GM10248 (cell line): Measurements from ENCODE around the gene WDR18.

Experiments
- CTCF ChIA-PET: fragments of 300-600 bp; sonication (Branson Sonifier 250); formaldehyde crosslinking; extraction: SDS; loops from one replicate; lab custom pipeline; 2021; ENCODE audit warnings: antibody characterized with exemption; lab: Yijun Ruan, JAX
- POLR2A ChIA-PET: fragments of 350-650 bp; sonication (Branson Sonifier 250); formaldehyde crosslinking; extraction: SDS; loops from one replicate; lab custom pipeline; 2020; ENCODE audit warnings: antibody characterized with exemption; lab: Yijun Ruan, JAX
- DNase-seq: peaks from one replicate; pipeline ENCODE4 v3.0.0; 2012; ENCODE audit errors: extremely low spot score
- TF ChIP-seq, protein P1 (sequence below): IDR thresholded peaks from 2 replicates; pipeline ENCODE4 v1.5.1; 2012; ENCODE audit warnings: mild to moderate bottlenecking, low read depth; ENCODE audit errors: extremely low read depth, missing control alignments, control extremely low read depth

The WDR18 gene

DNA sequence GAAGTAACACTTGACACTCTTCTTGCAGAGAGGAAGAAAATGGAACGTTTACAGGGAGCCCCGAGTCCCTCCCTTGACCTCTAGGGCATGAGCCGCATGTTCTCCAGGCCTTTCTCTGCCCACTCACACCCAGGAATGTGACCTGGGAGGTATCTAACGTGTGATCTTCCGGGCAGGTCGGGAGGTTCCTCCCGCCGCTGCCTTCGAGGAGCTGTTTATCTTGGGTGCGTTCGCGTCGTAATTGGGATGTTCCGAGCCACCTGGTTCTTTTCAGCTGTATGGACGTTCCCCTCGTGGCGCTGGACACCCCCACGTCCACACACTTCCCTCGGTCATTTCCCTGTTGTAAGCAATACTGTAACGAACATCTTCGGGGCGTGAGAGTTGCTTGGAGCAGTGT lies 44.7 kb upstream of the WDR18 start:
- ChIA-PET POLR2A (interaction anchor here (0.7 kb wide), 1 partner anchor 674 kb away, joined by 5 read pairs; no protein-coding TSS in a partner anchor), CTCF (interaction anchor here (1.2 to 1.3 kb wide), 2 partner anchors 43 to 44 kb away, joined by 3 read pairs; partner anchors contain the start of gene WDR18)
- no peak for DNase-seq
- TF ChIP-seq, protein P1, sequence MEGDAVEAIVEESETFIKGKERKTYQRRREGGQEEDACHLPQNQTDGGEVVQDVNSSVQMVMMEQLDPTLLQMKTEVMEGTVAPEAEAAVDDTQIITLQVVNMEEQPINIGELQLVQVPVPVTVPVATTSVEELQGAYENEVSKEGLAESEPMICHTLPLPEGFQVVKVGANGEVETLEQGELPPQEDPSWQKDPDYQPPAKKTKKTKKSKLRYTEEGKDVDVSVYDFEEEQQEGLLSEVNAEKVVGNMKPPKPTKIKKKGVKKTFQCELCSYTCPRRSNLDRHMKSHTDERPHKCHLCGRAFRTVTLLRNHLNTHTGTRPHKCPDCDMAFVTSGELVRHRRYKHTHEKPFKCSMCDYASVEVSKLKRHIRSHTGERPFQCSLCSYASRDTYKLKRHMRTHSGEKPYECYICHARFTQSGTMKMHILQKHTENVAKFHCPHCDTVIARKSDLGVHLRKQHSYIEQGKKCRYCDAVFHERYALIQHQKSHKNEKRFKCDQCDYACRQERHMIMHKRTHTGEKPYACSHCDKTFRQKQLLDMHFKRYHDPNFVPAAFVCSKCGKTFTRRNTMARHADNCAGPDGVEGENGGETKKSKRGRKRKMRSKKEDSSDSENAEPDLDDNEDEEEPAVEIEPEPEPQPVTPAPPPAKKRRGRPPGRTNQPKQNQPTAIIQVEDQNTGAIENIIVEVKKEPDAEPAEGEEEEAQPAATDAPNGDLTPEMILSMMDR = no peak

DNA sequence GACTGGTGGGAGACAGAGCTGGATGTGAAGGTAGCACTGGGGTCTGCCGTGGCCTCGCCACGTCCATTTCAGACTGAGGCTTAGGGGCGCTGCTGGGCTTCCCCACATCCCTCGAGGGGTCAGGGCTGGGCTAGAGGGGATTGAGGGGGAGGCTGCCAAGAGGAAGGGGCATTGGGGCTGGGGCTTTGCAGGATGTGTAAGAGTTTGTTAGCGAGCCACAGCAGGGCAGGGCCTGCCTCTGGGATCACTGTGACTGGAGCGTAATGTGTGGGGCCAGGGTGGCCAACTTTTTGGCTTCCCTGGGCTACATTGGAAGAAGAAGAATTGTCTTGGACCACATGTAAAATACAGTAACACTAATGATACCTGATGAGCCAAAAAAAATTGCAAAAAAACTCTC lies 44.2 kb upstream of the WDR18 start:
- POLR2A ChIA-PET = no interaction called here
- CTCF ChIA-PET = interaction anchor here (1.2 to 1.3 kb wide), 2 partner anchors 42 to 44 kb away, joined by 3 read pairs; partner anchors contain the start of gene WDR18
- DNase-seq = no peak
- TF ChIP-seq, protein P1 = no peak

DNA sequence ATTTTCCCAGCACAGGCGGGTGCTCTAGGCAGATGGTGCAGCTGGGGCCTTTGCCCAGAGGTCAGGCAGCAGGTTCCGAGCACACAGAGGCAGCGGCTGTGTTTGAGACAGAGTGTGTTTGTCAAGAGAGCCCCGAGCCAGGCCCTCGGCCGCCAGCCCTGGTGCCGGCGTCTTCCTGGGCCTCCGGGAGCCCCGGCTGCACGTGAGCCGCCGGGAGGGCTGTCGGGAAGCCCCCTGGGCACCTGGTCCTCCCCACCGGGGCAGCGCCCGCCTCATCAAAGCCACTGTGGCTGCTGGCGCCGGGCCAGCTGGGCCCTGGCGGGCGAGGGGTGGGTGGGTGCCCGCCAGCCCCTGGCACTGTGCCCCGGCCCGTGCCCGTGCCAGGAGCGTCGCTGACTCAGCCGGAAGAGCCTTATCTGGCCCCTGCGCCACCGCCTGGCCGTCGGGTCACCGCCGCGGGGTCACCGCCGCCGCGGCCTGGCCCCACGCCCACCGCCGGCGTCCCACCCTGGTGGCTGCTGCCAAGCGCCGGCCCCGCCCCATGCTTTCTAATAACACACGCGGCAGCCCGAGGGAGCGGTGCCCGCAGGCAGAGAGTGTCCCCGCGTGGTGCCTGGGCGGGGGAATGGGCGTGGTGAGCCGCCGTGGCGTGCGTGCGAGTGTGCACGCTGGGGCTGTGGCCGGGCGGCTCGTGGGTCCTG lies 43.4 kb upstream of the WDR18 start:
- TF ChIP-seq, protein P1 = peak; percentile 18
- ChIA-PET POLR2A (no interaction called here), CTCF (interaction anchor here (1.2 to 1.3 kb wide), 2 partner anchors 41 to 43 kb away, joined by 3 read pairs; partner anchors contain the start of gene WDR18)
- DNase-seq = no peak

DNA sequence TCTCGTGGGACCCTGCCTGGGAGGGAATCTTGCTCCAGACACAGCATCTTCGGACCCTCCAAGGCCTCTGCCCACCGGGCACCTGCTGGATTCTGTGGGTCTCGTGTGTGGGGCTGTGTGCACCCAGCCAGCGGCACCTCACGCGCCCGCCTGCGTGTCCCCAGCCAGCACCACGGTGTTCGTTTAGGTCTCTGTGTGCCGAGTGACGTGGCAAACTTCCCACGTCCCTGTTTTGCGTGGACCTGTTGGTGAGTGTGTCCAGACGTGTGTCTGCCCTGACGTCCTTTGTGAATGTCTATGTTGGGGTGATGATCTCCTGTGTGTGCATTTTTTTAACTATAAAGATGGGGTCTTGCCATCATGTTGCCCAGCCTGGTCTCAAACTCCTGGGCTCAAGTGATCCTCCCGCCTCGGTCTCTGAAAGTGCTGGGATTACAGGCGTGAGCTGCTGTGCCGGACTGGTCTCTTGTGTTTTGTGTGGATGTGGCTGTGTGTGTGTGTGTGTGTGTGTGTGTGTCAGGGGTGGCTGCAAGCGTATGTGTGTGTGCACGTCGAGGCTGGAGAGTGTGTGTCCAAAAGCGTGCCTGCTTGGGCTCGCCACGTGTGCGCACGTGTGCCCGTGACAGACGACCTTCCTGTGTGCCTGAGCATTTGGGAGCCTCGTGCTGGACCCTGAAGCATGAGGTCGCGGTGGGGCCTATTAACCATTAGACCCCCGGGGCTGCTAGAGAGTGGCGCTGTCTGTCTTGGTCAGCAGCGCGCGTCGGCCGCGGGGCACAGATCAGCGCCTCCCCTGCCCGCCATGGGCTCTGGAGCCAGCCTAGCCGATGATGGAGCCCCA lies 42.6 kb upstream of the WDR18 start:
- ChIA-PET POLR2A (no interaction called here), CTCF (interaction anchor here (1.3 kb wide), 1 partner anchor 8 kb away, joined by 3 read pairs; no protein-coding TSS in a partner anchor)
- TF ChIP-seq, protein P1 = no peak
- no peak for DNase-seq

DNA sequence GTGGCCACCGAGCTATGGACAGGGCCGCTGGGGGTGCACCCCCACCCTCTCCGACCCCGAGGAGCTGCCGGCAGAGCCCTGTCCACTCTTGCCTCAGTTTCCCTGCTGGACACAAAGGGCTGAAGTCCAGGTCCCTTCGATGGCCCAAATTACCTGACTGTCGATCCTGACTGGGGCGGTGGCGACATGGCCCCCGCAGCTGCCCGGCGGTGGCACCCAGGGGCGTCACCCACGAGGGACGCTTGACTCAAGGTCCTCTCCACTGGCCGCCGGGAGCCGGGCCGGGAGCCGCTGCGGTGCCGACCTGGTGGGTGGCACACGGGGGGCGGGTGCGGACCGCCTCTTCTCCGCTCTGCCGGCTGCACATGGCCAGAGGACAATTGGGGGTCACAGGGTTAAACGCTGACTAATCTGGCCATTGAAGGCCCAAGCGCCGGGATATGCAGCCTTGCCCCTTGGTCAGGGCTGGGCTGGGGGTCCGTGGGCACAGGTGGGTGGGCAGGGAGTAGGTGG lies 42.0 kb upstream of the WDR18 start:
- CTCF ChIA-PET = interaction anchor here (1.3 kb wide), 1 partner anchor 9 kb away, joined by 3 read pairs; no protein-coding TSS in a partner anchor
- TF ChIP-seq, protein P1 = no peak
- no peak for DNase-seq
- POLR2A ChIA-PET = no interaction called here
